Psoas muscle (tissue), 8 donors: Measurements from ENCODE around the gene APOF. TPM values are rescaled to one million over a fixed set of nuclear protein-coding genes. Genes with fewer than 3 reads are reported as not detected.
"Not testable (repeated sequence)": the region's sequence is repeated elsewhere in the genome, so short reads cannot be mapped to it uniquely, and the experiment has no call there.

Experiments used
- ATAC-seq, 4 donors: fragments of 200-7000 bp; cut with Tn5 transposase; one replicate each; pipeline ENCODE4 v1.9.1; 2020; ENCODE audit warnings: moderate library complexity in 3 of 4, mild to moderate bottlenecking in 2 of 4
- DNase-seq, 2 donors: peaks; one replicate each; pipeline ENCODE4 v3.0.0-alpha.2; 2020
- H3K27ac ChIP-seq: fragments of 200-600 bp; one replicate; pipeline ENCODE4 v1.8.0; 2022
- H3K27me3 ChIP-seq, 3 donors: fragments of 200-600 bp in 1 of 3; one replicate each; pipeline versions ENCODE4 v1.6.1 to v1.8.0; 2013 to 2022; ENCODE audit warnings: low read length in 2 of 3, mild to moderate bottlenecking in 2 of 3, moderate library complexity in 1 of 3; ENCODE audit not compliant: insufficient read depth in 3 of 3
- H3K36me3 ChIP-seq, 2 donors: fragments of 200-600 bp in 1 of 2; one replicate each; pipeline versions ENCODE4 v1.6.1 to v1.8.0; 2013 to 2022; ENCODE audit warnings: low read depth in 1 of 2, mild to moderate bottlenecking in 1 of 2, moderate library complexity in 1 of 2; ENCODE audit not compliant: insufficient read depth in 1 of 2
- H3K4me1 ChIP-seq: fragments of 200-600 bp; one replicate; pipeline ENCODE4 v1.8.0; 2022
- H3K4me3 ChIP-seq: fragments of 200-600 bp; one replicate; pipeline ENCODE4 v1.8.0; 2022; ENCODE audit warnings: mild to moderate bottlenecking
- H3K9me3 ChIP-seq: fragments of 200-600 bp; one replicate; pipeline ENCODE4 v1.8.0; 2022
- CTCF ChIP-seq: fragments of 200-600 bp; IDR thresholded peaks from one replicate; pipeline ENCODE4 v1.8.0; 2022; ENCODE audit warnings: antibody characterized with exemption
- WGBS, 3 donors: extraction: QIAGEN DNeasy Blood & Tissue Kit; methylation state at CpG; one replicate each; pipeline versions ENCODE4 v1.1.6 to v1.1.7; 2013; 5-methylcytosine and 5-hydroxymethylcytosine counted together
- intact Hi-C, 2 donors: fragments of 100-400 bp; cut with DNase I; formaldehyde crosslinking; loops; one replicate each; pipeline versions ENCODE4 v1.11.0 to v1.14.2; 2022
- polyA plus RNA-seq, 3 donors: library from polyadenylated mRNA; stranded (reverse); fragments of 200-250 nt; gene quantifications; one replicate each; pipeline ENCODE4 v1.2.3, GENCODE V29; 2013
- total RNA-seq, 4 donors: library from RNA; stranded (reverse); fragmentation: NEBNext Ultra II Directional in 2 of 4; extraction: Animal tissue kit (Norgen Biotek cat#: 25700) in 2 of 4; gene quantifications; one replicate each; pipeline versions ENCODE4 v1.2.1 to v1.2.4, GENCODE V29; 2021 to 2023
- donor health status: healthy with polysubstance abuse.
- donor health status: DM: no; HTN: no; CAD: no; lungs with moderate emphysema.
- donor health status: Bipolar disorder and iron deficiency.
- donor health status: healthy.
- donor health status: DM: yes; HTN: yes; CAD: no.
- donor health status: DM: no; HTN: no; CAD: no.
- donor health status: DM: no; HTN: no; CAD: no.
- donor health status: DM: yes; HTN: yes; CAD: no.

Gene APOF
- total and polyA plus RNA-seq, 7 donors: not detected

DNA sequence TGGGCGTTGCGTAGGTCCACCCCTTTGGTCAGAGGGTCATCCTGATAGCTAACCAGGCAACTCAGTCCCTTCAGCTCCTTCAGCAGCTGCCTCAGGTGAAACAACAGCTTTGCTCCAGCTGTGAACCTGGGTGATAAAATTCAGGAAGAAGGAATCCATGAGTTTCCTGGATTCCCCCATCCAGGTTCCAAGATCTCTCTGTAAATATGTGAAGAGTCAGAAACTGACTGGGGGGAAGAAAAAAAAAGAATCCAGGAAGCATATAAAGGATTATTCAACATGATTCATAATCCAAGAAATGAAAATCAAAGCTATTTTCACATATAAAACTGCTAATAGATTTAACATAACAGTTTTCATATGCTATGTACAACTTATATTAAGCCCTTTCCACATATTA lies 11.3 kb downstream of the APOF start:
- Histone ChIP-seq H3K36me3 (peaks cover 12 to 99% of the 10 kb centered on the region in 2 donors), H3K9me3 (no peaks in the 10 kb centered on the region), H3K4me1 (no peaks in the 10 kb centered on the region), H3K27me3 (no peaks in the 10 kb centered on the region), H3K27ac (no peak overlapping the region), H3K4me3 (no peak overlapping the region)
- ATAC-seq (no peak), DNase-seq (no peak)
- no peak for TF ChIP-seq CTCF
- WGBS, 3 donors: 92 to 98% (median 94%) methylated on average over 2 of the region's 2 CpGs
- intact Hi-C loops: no loop called here

DNA sequence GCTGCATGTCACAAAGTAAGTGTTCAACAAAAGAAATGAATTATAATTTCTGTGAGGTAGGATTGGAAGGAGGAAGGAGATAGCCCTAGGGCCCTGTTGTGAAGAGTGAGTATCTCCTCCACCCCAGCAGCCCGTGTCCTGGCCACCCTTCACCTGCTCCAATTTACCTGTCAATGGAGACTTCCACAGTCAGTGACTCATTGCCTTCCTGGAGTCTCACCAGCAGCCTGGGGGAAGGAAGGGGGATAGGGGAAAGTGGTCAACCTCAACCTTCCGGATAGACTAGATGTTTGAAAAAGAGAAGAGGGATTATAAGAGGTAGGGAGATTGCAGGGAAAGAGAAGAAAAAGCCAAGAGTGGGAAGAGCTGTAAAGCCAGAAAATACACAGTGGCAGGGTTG lies 12.0 kb downstream of the APOF start:
- TF ChIP-seq CTCF: no peak
- Histone ChIP-seq H3K36me3 (peaks cover 15 to 99% of the 10 kb centered on the region in 2 donors), H3K27me3 (no peaks in the 10 kb centered on the region), H3K4me1 (no peaks in the 10 kb centered on the region), H3K4me3 (no peak overlapping the region), H3K9me3 (no peaks in the 10 kb centered on the region), H3K27ac (no peak overlapping the region)
- DNase-seq: no peak
- WGBS, 3 donors: 89 to 100% (median 93%) methylated on average over 2 of the region's 2 CpGs
- intact Hi-C loops: no loop called here
- no peak for ATAC-seq

DNA sequence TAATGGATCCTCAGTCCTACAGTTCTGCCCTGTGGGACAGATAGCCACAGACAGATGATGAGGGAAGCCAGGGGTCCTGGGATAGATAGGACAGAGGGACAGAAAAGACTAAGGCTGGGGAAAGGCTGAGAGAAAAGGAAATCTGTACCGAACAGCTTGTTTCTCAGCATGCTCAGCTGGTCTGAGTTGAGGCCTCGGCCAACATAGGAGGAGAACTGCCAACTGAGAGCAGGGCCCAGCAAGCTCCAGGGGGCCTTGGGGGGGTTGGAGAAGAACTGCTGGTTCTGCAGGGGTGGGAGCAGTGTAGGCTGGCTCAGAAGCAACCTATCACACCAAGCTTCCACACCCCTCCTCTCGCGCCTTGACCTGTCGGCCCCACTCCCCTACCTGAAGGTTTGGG lies 13.9 kb downstream of the APOF start:
- no peaks in the 10 kb centered on the region for H3K27me3 ChIP-seq
- no peak overlapping the region for H3K27ac ChIP-seq
- peaks cover 15 to 99% of the 10 kb centered on the region in 2 donors for H3K36me3 ChIP-seq
- TF ChIP-seq CTCF: no peak
- no peaks in the 10 kb centered on the region for H3K4me1 ChIP-seq
- intact Hi-C loops: no loop called here
- ATAC-seq: no peak
- 90 to 92% (median 90%) methylated on average over 5 of the region's 5 CpGs for WGBS, 3 donors
- DNase-seq: no peak
- H3K9me3 ChIP-seq: no peaks in the 10 kb centered on the region
- H3K4me3 ChIP-seq: no peak overlapping the region

GRCh38 chr12:56347255-56347654 lies 15.4 kb downstream of the APOF start:
- intact Hi-C loops, H3K4me3 ChIP-seq, H3K27ac ChIP-seq, ATAC-seq, H3K4me1 ChIP-seq, DNase-seq, H3K27me3 ChIP-seq, H3K9me3 ChIP-seq: not testable (repeated sequence)
- 88 to 92% (median 88%) methylated on average over 9 of the region's 9 CpGs for WGBS, 3 donors
- H3K36me3 ChIP-seq: peaks cover 18 to 99% of the 10 kb centered on the region in 2 donors

- DNase-seq (no peak), ATAC-seq (peak in 3 of 4 donors; percentile 23 to 49 (median 43))
- H3K27me3 ChIP-seq: no peaks in the 10 kb centered on the region
- intact Hi-C loops: no loop called here
- WGBS, 3 donors: 64 to 72% (median 69%) methylated on average over 7 of the region's 7 CpGs
- H3K27ac ChIP-seq: no peak overlapping the region
- H3K36me3 ChIP-seq: peaks cover 18 to 99% of the 10 kb centered on the region in 2 donors
- H3K4me3 ChIP-seq: no peak overlapping the region
- no peak for TF ChIP-seq CTCF
- H3K9me3 ChIP-seq: no peaks in the 10 kb centered on the region
- H3K4me1 ChIP-seq: no peaks in the 10 kb centered on the region
Measured at GRCh38 chr12:56346675-56347074, 16.0 kb downstream of the APOF start.

- H3K4me1 ChIP-seq, intact Hi-C loops, DNase-seq, ATAC-seq, H3K9me3 ChIP-seq, H3K4me3 ChIP-seq, H3K27me3 ChIP-seq, H3K27ac ChIP-seq: not testable (repeated sequence)
- H3K36me3 ChIP-seq: peaks cover 6 to 61% of the 10 kb centered on the region in 2 donors
- WGBS, 3 donors: 96 to 100% (median 97%) methylated on average over 2 of the region's 2 CpGs
Measured at GRCh38 chr12:56342290-56342689, 20.4 kb downstream of the APOF start.
